Ectodermal cell (in vitro differentiated cells): ENCODE results near the gene C1QTNF4.

ENCODE experiments used
- H3K27ac ChIP-seq: 2 replicates; pipeline ENCODE4 v1.7.0; 2013; ENCODE audit warnings: mild to moderate bottlenecking, low read depth, low read length; ENCODE audit not compliant: insufficient read depth, poor library complexity, severe bottlenecking
- H3K27me3 ChIP-seq: 2 replicates; pipeline ENCODE4 v1.7.0; 2013; ENCODE audit warnings: mild to moderate bottlenecking, low read length; ENCODE audit not compliant: insufficient read depth, control insufficient read depth, poor library complexity, severe bottlenecking
- H3K36me3 ChIP-seq: one replicate; pipeline ENCODE4 v1.7.0; 2013; ENCODE audit warnings: low read length; ENCODE audit not compliant: control insufficient read depth, insufficient read depth
- H3K4me1 ChIP-seq: one replicate; pipeline ENCODE4 v1.7.0; 2013; ENCODE audit warnings: low read length; ENCODE audit not compliant: control insufficient read depth, insufficient read depth
- H3K4me3 ChIP-seq: 2 replicates; pipeline ENCODE4 v1.7.0; 2013; ENCODE audit warnings: low read depth, low read length, control low read depth; ENCODE audit not compliant: insufficient read depth
- H3K9me3 ChIP-seq: 2 replicates; pipeline ENCODE4 v1.7.0; 2013; ENCODE audit warnings: mild to moderate bottlenecking, low read length, moderate library complexity; ENCODE audit not compliant: control insufficient read depth
- WGBS, 2 experiments: methylation state at CpG; one replicate each; pipeline ENCODE4 v1.1.7; 2013; ENCODE audit warnings: missing lambda C conversion rate in 2 of 2; 5-methylcytosine and 5-hydroxymethylcytosine counted together

The C1QTNF4 gene

DNA sequence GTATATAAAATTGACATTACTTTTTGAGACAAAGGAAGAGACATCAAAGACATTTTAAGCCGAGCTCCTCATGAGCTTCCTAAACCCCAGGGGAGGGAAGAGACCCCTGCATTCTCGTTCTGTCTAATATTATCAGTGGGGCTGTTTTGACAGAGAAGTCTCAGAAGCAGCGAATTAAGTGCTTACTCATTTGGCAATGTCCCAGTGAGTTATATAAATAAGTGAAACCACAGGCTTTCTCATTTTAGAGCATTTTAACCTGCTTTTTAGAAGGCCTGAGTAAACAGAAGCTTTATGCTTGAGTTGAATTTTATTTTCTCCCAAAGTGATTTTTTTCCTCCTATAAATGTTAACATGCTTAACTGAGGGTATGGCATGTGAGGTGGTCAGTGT lies 23.2 kb upstream of the C1QTNF4 start:
- Histone ChIP-seq H3K27ac (no peak overlapping the region), H3K4me3 (no peak overlapping the region), H3K9me3 (no peaks in the 10 kb centered on the region), H3K4me1 (no peaks in the 10 kb centered on the region), H3K36me3 (peaks cover 15% of the 10 kb centered on the region), H3K27me3 (no peaks in the 10 kb centered on the region)
- 91 to 93% methylated on average over 3 of the region's 3 CpGs for WGBS, 2 experiments

DNA sequence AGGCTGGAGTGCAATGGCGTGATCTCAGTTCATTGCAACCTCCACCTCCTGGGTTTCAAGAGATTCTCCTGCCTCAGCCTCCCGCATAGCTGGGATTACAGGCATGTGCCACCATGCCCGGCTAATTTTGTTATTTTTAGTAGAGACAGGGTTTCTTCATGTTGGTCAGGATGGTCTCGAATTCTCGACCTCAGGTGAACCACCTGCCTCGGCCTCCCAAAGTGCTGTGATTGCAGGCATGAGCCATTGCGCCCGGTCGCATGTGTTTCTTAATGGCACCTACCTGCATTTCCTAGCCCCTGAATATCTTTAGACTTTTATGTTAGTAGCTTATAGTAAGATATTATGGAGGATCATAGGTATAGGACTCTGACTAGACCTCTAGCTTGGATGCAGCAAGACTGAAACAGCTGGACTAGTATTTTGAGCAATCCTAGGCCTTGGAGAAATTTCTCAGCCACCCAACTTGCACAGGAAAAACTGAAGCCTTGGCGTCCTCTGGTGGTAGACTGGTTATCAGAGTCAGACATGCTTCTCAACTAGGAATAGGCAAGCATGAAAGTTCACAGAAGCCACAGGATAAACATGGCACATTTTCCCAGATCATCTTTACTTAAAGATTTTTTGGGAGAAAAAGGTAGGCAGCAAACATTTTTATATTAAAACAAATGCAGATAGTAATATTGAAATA lies 22.7 kb upstream of the C1QTNF4 start:
- Histone ChIP-seq H3K4me3 (no peak overlapping the region), H3K36me3 (peaks cover 15% of the 10 kb centered on the region), H3K27ac (no peak overlapping the region), H3K9me3 (no peaks in the 10 kb centered on the region), H3K4me1 (no peaks in the 10 kb centered on the region), H3K27me3 (no peaks in the 10 kb centered on the region)
- WGBS, 2 experiments: 86 to 88% methylated on average over 10 of the region's 10 CpGs

DNA sequence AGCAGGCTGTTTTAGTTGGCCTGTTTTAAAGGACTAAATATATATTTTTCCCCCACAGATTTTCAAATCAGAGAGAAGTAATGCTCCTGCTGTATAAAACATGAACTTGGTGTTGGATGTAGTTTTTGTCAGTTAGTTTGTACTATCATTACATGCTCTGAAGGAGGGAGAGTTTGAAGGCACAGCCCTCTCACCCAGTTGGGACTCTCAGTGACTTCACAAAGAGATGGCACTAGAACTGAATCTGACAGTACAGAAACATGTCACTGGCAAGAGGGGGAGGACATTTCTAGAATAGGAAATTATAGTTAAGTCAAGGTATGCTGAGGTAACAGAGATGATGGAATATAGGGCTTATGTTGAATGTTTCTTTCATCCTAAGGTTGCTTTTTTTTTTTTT lies 21.0 kb upstream of the C1QTNF4 start:
- no peak overlapping the region for H3K4me3 ChIP-seq
- no peaks in the 10 kb centered on the region for H3K27me3 ChIP-seq
- no peak overlapping the region for H3K27ac ChIP-seq
- peaks cover under 1% of the 10 kb centered on the region for H3K36me3 ChIP-seq
- H3K4me1 ChIP-seq: no peaks in the 10 kb centered on the region
- no peaks in the 10 kb centered on the region for H3K9me3 ChIP-seq

DNA sequence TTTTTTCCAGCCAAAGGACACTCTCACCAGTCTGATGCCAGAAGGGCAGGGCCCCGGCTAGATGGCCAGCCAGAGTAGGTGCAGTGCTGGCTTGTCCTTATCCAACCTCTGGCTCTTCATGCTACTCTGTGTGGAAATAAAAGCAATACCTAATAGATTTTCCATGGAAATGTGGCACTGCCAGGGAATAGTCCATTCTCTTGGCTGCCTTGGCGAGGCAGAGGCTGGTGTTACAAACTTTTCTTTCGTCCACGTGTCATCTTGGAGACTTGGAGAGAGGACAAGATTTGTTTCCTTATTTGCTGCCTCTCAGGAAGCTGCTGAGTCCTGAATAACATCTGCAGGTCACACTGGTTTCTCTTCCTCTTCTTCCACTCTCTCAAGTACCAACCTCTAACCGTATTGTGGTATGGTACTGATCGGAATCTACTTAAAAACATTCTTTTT lies 17.2 kb upstream of the C1QTNF4 start:
- no peaks in the 10 kb centered on the region for H3K27me3 ChIP-seq
- no peak overlapping the region for H3K27ac ChIP-seq
- 93 to 98% methylated on average over 6 of the region's 6 CpGs for WGBS, 2 experiments
- no peaks in the 10 kb centered on the region for H3K4me1 ChIP-seq
- H3K9me3 ChIP-seq: no peaks in the 10 kb centered on the region
- no peak overlapping the region for H3K4me3 ChIP-seq
- H3K36me3 ChIP-seq: no peaks in the 10 kb centered on the region

DNA sequence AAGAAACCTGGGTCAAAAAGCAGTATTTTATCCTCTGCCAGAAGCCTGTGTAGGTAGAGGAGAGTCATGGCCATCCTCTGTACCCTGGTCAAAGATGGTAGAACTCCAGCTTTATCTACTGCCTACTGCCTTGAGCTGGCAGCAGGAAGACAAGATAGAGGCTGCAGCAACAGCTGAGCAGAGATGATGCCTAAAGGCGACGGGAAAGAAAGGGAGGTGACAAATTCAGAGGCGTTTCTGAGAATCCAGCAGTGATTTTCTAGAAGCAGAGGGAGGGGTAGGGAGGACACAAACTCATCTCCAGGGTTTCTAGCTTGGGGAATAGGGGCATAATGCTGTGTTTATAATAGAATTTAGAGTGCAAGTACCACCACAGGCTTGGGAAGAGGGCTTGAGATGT lies 15.5 kb upstream of the C1QTNF4 start:
- WGBS, 2 experiments: 92 to 94% methylated on average over 3 of the region's 3 CpGs
- H3K27me3 ChIP-seq: no peaks in the 10 kb centered on the region
- no peak overlapping the region for H3K4me3 ChIP-seq
- H3K27ac ChIP-seq: no peak overlapping the region
- no peaks in the 10 kb centered on the region for H3K9me3 ChIP-seq
- H3K4me1 ChIP-seq: no peaks in the 10 kb centered on the region
- H3K36me3 ChIP-seq: no peaks in the 10 kb centered on the region

DNA sequence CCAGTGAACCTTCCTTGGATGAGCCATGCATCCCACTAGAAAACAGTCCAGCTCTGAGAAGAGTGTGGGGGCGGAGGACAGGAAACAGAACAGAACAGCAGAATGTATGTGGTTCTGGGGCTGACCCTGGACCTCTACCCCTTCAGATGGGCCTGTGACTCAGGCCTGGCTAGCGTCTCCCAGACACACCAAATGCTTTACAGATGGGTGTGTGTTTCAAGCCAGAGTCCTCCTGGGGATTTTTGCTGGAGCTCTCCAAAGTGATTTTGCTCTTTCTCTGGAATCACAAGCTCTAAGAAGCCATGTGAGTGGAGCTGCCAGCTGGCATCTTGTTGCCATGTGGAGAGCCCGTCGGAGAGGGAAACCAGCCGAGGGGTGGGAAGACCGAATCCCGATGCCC lies 13.2 kb upstream of the C1QTNF4 start:
- Histone ChIP-seq H3K27me3 (no peaks in the 10 kb centered on the region), H3K36me3 (no peaks in the 10 kb centered on the region), H3K27ac (no peak overlapping the region), H3K4me3 (no peak overlapping the region), H3K9me3 (no peaks in the 10 kb centered on the region), H3K4me1 (no peaks in the 10 kb centered on the region)
- WGBS, 2 experiments: 95% methylated on average over 7 of the region's 7 CpGs

DNA sequence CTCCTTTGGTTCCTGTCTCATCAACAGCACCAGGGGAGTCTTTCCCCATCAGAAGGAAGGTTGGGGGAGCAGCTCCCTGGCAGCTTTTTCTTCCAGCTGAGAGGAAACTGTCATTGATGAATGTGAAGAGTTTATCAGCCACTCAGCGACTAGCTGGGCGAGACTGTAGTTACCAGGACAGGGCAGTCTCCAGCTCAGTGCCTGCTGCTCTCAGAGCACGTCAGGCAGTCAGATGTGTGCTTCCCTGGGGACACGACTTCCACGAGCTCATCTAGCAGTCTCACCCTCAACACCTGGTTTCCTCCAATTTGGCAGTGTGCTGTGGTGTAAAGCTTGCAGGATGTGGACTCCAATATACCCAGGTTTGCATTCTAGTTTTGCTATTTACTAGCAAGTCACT lies 12.5 kb upstream of the C1QTNF4 start:
- Histone ChIP-seq H3K36me3 (no peaks in the 10 kb centered on the region), H3K4me1 (no peaks in the 10 kb centered on the region), H3K27ac (no peak overlapping the region), H3K27me3 (no peaks in the 10 kb centered on the region), H3K4me3 (no peak overlapping the region), H3K9me3 (no peaks in the 10 kb centered on the region)
- WGBS, 2 experiments: 61 to 63% methylated on average over 5 of the region's 5 CpGs

DNA sequence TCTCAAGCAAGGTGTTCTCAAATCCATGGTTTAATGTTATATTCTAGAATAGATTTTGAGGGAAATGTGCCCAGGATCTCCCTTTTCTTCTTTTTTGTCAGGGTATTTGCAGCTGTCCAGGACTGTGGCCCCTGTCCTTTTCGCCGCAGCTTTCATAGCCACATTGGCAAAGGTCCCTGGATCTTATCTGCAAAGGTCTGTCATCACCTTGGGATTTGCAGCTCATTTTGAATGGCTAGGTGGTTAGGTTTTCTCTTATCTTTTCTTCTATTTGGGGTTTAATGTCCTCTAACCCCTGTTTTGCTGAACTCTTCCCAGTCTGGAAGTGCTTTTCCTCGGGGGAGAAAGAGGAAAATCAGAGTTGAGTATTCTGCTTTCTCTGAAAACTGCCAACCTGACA lies 11.7 kb upstream of the C1QTNF4 start:
- Histone ChIP-seq H3K4me1 (no peaks in the 10 kb centered on the region), H3K27ac (no peak overlapping the region), H3K36me3 (no peaks in the 10 kb centered on the region), H3K4me3 (no peak overlapping the region), H3K9me3 (no peaks in the 10 kb centered on the region), H3K27me3 (no peaks in the 10 kb centered on the region)
- 87 to 91% methylated on average over 3 of the region's 3 CpGs for WGBS, 2 experiments

DNA sequence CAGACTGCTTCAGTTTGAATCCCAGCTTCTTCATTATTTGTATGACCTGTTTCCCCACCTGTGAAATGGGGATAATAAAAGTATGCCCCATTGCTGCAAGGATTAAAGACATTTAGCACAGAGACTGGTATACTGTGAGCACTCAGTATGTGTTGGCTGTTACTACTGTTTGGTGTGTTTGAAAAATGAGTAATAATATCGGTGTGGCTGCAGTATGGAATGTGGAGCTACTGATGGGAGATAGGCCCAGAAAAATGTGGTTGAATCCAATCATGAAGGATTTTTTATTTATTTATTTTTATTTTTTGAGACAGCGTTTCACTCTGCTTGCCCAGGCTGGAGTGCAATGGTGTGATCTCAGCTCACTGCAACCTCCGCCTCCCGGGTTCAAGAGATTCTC lies 9.1 kb upstream of the C1QTNF4 start:
- H3K36me3 ChIP-seq: no peaks in the 10 kb centered on the region
- no peak overlapping the region for H3K4me3 ChIP-seq
- 94 to 99% methylated on average over 4 of the region's 4 CpGs for WGBS, 2 experiments
- no peak overlapping the region for H3K27ac ChIP-seq
- no peaks in the 10 kb centered on the region for H3K27me3 ChIP-seq
- peaks cover 5% of the 10 kb centered on the region for H3K4me1 ChIP-seq
- no peaks in the 10 kb centered on the region for H3K9me3 ChIP-seq

DNA sequence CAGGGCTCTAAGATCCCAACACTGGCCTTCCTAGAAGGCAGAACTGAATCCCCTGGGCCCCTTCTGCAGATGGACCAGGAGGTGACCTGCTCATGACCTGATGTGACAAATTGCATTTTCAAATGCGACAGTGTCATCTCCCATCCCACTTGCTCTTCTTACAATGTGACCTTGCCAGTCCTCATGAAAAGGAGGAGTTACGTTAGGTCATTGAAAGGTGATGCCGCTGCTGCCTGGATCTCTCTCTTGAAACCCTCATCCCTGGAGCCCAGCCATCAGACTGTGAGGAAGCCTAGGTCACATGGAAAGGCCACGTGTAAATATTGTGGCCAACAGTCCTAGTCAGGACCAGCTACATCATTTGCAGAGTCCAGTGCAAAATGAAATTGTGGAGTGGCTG lies 5.7 kb upstream of the C1QTNF4 start:
- Histone ChIP-seq H3K9me3 (no peaks in the 10 kb centered on the region), H3K36me3 (no peaks in the 10 kb centered on the region), H3K4me1 (peaks cover 7% of the 10 kb centered on the region), H3K4me3 (no peak overlapping the region), H3K27me3 (peaks cover 8% of the 10 kb centered on the region), H3K27ac (no peak overlapping the region)
- 87 to 89% methylated on average over 4 of the region's 4 CpGs for WGBS, 2 experiments

DNA sequence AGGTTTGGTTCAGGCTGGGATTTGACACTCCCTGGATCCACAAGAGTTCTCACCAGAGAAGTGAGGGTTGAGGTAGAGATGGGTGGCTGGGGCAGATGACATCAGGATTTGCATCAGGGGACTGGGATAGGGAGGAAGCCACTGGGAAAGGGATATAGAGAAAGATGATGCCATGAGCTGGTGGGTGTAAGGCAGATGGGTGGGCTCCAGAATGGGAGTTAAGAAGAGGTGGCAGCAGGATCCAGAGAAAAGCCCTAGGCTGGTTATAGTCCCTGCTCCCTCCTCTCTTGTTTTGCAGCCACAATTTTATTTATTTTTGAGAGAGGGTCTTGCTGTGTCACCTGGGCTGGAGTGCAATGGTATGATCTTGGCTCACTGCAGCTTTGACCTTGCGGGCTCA lies 1.8 kb upstream of the C1QTNF4 start:
- H3K36me3 ChIP-seq: no peaks in the 10 kb centered on the region
- 93 to 100% methylated on average over 1 of the region's 1 CpG for WGBS, 2 experiments

More for the DNA sequence above, 1.8 kb upstream of the C1QTNF4 start:
- H3K27me3 ChIP-seq: peaks cover 39% of the 10 kb centered on the region
- H3K4me1 ChIP-seq: peaks cover 15% of the 10 kb centered on the region
- no peak overlapping the region for H3K4me3 ChIP-seq
- no peak overlapping the region for H3K27ac ChIP-seq
- no peaks in the 10 kb centered on the region for H3K9me3 ChIP-seq
